ENCODE results near the gene ATP6V1A. TPM values are rescaled to one million over a fixed set of nuclear protein-coding genes. Genes with fewer than 3 reads are reported as not detected.

ATP6V1A gene
- total and polyA plus RNA-seq, 8 donors, result 4.3 to 75.6 (median 13.0) TPM

DNA sequence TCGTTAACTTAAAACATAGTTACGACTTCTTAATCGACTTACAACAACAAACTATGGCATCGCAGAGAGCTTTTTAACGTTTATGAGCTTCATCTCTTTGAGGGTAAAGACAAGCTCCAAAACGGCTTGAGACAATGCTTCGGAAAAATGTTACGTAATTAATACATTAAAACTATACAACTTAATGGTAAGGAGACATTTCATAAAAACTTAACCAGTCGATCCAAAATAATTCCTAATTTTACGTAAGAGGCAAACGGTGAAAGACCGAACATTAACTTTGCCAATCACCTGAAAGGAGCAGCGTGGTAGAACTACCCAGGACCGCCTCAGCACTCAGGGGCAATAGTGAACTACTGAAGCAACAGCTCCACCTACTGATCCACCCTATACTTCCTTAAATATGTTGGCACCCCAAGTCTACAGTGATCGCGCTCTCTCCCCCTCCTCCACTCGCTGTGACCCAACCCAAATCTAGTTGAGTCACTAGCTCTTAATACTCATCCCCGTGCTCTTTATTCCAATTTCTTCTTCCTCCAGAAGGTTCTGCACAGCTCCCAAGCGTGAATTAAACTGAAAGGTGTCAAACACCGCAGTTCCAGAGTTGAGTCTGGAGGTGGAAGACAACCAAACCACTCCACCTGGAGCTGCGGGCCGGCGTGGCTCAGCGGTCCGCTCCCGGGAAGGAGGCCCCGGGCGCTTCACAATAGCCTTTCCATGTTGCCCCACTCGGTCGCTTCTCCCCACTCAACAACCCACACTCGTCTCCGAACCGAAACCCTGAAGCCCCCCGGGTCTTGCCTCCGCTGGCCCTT, 1.7 kb upstream of the ATP6V1A start:
- no peaks in the 10 kb centered on the region for H3K36me3 ChIP-seq
- WGBS, 5 donors, result 0 to 1% (median 0%) methylated on average over 32 to 35 of the region's 35 CpGs
- H3K27ac ChIP-seq, result peak overlapping the region; percentile 96 to 99 (median 99)
- no peaks in the 10 kb centered on the region for H3K9me3 ChIP-seq
- H3K27me3 ChIP-seq, result no peaks in the 10 kb centered on the region
- DNase-seq, result peak; percentile 70 to 96
- H3K4me1 ChIP-seq, result peaks cover 36 to 75% (median 56%) of the 10 kb centered on the region in 4 donors
- TF ChIP-seq, protein P1, sequence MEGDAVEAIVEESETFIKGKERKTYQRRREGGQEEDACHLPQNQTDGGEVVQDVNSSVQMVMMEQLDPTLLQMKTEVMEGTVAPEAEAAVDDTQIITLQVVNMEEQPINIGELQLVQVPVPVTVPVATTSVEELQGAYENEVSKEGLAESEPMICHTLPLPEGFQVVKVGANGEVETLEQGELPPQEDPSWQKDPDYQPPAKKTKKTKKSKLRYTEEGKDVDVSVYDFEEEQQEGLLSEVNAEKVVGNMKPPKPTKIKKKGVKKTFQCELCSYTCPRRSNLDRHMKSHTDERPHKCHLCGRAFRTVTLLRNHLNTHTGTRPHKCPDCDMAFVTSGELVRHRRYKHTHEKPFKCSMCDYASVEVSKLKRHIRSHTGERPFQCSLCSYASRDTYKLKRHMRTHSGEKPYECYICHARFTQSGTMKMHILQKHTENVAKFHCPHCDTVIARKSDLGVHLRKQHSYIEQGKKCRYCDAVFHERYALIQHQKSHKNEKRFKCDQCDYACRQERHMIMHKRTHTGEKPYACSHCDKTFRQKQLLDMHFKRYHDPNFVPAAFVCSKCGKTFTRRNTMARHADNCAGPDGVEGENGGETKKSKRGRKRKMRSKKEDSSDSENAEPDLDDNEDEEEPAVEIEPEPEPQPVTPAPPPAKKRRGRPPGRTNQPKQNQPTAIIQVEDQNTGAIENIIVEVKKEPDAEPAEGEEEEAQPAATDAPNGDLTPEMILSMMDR (IDR thresholded peaks at IDR 0.05), result peak in 5 of 7 experiments; percentile 32 to 78 (median 58)
- TF ChIP-seq POLR2A (IDR thresholded peaks at IDR 0.05) (peak in 1 of 4 donors; percentile 26), POLR2AphosphoS5 (IDR thresholded peaks at IDR 0.05) (peak; percentile 18 to 76 (median 41)), EP300 (IDR thresholded peaks at IDR 0.05) (no peak)
- intact Hi-C loops (cut with DNase I; ENCODE audit: low total_unique reads), result no loop called here
- peak overlapping the region; percentile 84 to 96 (median 93) for H3K4me3 ChIP-seq

DNA sequence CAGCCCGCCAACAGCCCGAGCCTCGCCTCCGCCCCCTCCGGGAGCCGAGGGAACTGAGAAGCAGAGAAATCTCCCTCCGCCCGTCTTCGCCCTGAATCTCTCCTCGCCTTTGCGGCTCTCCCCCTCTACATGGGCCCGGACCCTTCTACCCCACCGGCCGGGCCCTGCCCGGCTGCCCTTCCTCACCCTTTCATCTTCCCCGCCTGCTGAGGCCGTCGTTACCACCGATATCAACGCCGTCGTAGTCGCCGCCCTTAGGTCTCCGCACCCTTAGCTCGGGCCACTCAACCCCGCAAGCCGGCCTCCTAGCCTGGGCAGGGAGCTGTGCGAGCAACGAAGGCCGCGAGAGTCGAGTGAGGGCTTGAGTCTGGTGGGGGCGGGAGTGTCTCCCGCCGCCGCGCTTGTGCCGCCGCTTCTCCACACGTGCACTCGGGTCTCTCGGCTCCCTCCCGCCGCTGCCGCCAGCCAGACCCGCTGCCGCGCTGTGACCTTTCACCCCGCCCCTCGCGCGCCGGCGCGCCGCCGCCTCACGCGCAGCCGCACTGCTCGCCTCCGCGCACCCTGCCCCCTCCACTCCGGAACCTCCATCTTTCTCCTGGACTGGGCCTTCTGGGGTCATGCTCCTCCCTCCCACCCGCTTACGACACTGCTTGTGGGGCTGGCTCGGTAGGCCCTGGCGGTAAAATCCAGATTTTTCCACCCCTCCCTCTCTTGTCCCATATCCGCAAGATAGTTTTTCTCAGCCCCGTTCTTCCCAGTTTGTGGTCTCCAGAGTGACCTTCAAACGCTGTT, 883 bp upstream of the ATP6V1A start, which contains the start of gene NAA50:
NAA50 (minus strand) TSS at position 494 of the 792 bp plus-strand sequence; CDS start at position 194, 300 bp downstream.
- Histone ChIP-seq H3K9me3 (no peaks in the 10 kb centered on the region), H3K4me1 (peaks cover 36 to 74% (median 56%) of the 10 kb centered on the region in 4 donors), H3K4me3 (peak within 1 kb of the TSS; percentile 84 to 96 (median 93)), H3K27ac (peak within 1 kb of the TSS; percentile 96 to 99 (median 99)), H3K36me3 (no peaks in the 10 kb centered on the region), H3K27me3 (no peaks in the 10 kb centered on the region)
- WGBS, 5 donors, result 0% methylated on average over 68 to 72 of the region's 72 CpGs
- peak; percentile 92 to 98 for DNase-seq
- peak in 2 of 3 donors; percentile 63 to 80 for TF ChIP-seq POLR2AphosphoS5 (IDR thresholded peaks at IDR 0.05)
- no peak for TF ChIP-seq POLR2A (IDR thresholded peaks at IDR 0.05)
- intact Hi-C loops (cut with DNase I; ENCODE audit: low total_unique reads), result no loop called here

DNA sequence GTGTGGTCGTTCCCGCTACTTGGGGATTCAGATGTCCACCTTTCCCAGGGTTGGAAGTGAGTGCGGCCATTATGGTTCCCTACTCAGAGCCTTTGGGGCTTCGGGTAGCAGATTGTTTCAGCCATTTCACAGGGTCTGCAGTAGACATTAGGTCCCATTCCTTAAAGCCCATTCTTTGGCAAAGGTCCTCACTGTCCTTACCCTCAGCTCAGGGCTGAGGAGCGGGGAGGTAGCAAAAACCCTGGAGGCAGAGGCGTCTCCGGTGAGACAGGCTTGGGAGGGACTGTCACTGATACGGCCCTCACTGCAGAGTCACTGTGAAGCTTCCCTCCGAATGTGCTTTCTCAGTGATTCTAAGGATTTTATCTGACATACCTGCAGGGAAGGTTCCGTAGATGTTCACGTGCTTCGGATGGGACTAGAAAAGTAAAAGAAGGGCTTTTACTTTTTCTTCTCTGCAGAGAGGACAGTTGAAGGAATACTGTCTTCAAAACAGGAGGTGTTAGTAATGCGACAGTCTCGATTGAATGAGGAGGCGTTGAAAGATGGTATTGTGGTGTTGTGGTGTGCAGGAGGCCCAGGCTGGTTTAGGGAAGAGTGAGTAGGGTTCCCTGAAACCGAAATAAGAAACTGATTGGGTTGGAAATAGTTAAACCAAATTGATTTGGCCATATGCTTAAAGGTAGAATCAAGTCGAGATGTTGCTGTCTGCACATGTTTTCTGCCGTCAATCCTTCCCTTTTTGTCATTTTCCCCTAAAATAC, 630 bp downstream of the ATP6V1A start:
- peak overlapping the region; percentile 96 to 99 (median 99) for H3K27ac ChIP-seq
- peaks cover 28 to 63% (median 44%) of the 10 kb centered on the region in 4 donors for H3K4me1 ChIP-seq
- peak overlapping the region; percentile 84 to 96 (median 93) for H3K4me3 ChIP-seq
- H3K9me3 ChIP-seq, result no peaks in the 10 kb centered on the region
- no peaks in the 10 kb centered on the region for H3K36me3 ChIP-seq
- TF ChIP-seq POLR2A (IDR thresholded peaks at IDR 0.05) (no peak), EP300 (IDR thresholded peaks at IDR 0.05) (no peak), POLR2AphosphoS5 (IDR thresholded peaks at IDR 0.05) (no peak)
- TF ChIP-seq, protein P1 (IDR thresholded peaks at IDR 0.05), result no peak
- H3K27me3 ChIP-seq, result no peaks in the 10 kb centered on the region
- intact Hi-C loops (cut with DNase I; ENCODE audit: low total_unique reads), result no loop called here
- DNase-seq, result no peak
- 1 to 2% (median 1%) methylated on average over 18 of the region's 18 CpGs for WGBS, 5 donors

DNA sequence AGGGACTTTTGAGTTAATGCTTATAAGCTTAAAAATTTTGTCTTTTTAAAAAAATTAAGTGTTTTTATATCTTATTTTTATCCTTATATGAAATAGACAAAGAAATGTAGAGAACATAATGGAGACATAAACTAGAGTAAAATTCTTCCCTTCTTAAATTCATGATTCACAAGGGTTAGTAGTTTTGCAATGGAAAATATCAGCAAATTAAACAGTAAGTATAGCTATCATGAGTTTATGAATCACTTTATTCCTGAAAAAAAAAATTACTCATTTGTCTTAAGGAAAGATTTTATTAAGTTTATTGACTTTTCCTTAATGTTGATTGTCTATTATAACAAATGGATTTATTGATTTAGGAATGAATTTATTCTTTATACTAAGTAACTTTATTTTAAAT, 4.3 kb downstream of the ATP6V1A start:
- TF ChIP-seq POLR2A (IDR thresholded peaks at IDR 0.05) (no peak), POLR2AphosphoS5 (IDR thresholded peaks at IDR 0.05) (no peak), EP300 (IDR thresholded peaks at IDR 0.05) (no peak)
- TF ChIP-seq, protein P1 (IDR thresholded peaks at IDR 0.05), result no peak
- Histone ChIP-seq H3K27me3 (no peaks in the 10 kb centered on the region), H3K4me3 (no peak overlapping the region), H3K4me1 (peaks cover 7 to 66% (median 32%) of the 10 kb centered on the region in 4 donors), H3K9me3 (no peaks in the 10 kb centered on the region), H3K27ac (no peak overlapping the region), H3K36me3 (no peaks in the 10 kb centered on the region)
- no peak for DNase-seq
- intact Hi-C loops (cut with DNase I; ENCODE audit: low total_unique reads), result no loop called here
